Lower leg skin (tissue), 3 donors: Measurements from ENCODE around the gene NTS.

Experiments used
- CTCF ChIP-seq, 3 donors: fragments of 450-650 bp; IDR thresholded peaks; one replicate each; pipeline ENCODE4 v1.5.1; 2016; ENCODE audit warnings: antibody characterized with exemption in 3 of 3, mild to moderate bottlenecking in 3 of 3, moderate library complexity in 2 of 3
- POLR2A ChIP-seq, 2 donors: fragments of 450-650 bp; IDR thresholded peaks; one replicate each; pipeline ENCODE4 v1.6.1; 2016 to 2017; ENCODE audit warnings: antibody characterized with exemption in 2 of 2, mild to moderate bottlenecking in 1 of 2, moderate library complexity in 1 of 2

GRCh38 chr12:85866986-85867776 lies 6.9 kb upstream of the NTS start:
- peak in 1 of 3 donors; percentile 54 for TF ChIP-seq CTCF (IDR thresholded peaks at IDR 0.05)
- no peak for TF ChIP-seq POLR2A (IDR thresholded peaks at IDR 0.05)
